H9 (cell line): ENCODE data around the gene MON1A. TPM values are rescaled to one million over a fixed set of nuclear protein-coding genes. Genes with fewer than 3 reads are reported as not detected.
A peak's percentile ranks its signal among the peaks of the same experiment; 100 is the strongest.

Source experiments
- DNase-seq: peaks from one replicate; pipeline ENCODE4 v3.0.0-alpha.2; 2017
- H2AFZ ChIP-seq: one replicate; pipeline ENCODE4 v1.6.1; 2013; ENCODE audit warnings: mild to moderate bottlenecking, low read length, control low read depth, moderate library complexity
- H2AK5ac ChIP-seq: 2 replicates; pipeline ENCODE4 v1.6.1; 2013; ENCODE audit warnings: low read length, control low read depth, mixed read lengths; ENCODE audit not compliant: insufficient read length
- H2BK120ac ChIP-seq: one replicate; pipeline ENCODE4 v1.6.1; 2013; ENCODE audit warnings: low read depth, mild to moderate bottlenecking, low read length, control low read depth, inconsistent platforms; ENCODE audit not compliant: poor library complexity, severe bottlenecking
- H2BK12ac ChIP-seq: 2 replicates; pipeline ENCODE4 v1.6.1; 2013; ENCODE audit warnings: low read length, control low read depth, mixed read lengths, low read depth; ENCODE audit not compliant: insufficient read length
- H2BK15ac ChIP-seq: 2 replicates; pipeline ENCODE4 v1.6.1; 2013; ENCODE audit warnings: low read depth, low read length, control low read depth
- H2BK20ac ChIP-seq: one replicate; pipeline ENCODE4 v1.6.1; 2013; ENCODE audit warnings: low read depth, mild to moderate bottlenecking, low read length, control low read depth, inconsistent platforms; ENCODE audit not compliant: poor library complexity, severe bottlenecking
- H2BK5ac ChIP-seq: 2 replicates; pipeline ENCODE4 v1.6.1; 2013; ENCODE audit warnings: low read length, control low read depth, mixed read lengths; ENCODE audit not compliant: insufficient read length
- H3K14ac ChIP-seq: 2 replicates; pipeline ENCODE4 v1.6.1; 2013; ENCODE audit warnings: low read length, control low read depth; ENCODE audit not compliant: insufficient read depth
- H3K18ac ChIP-seq: 2 replicates; pipeline ENCODE4 v1.6.1; 2013; ENCODE audit warnings: low read depth, mild to moderate bottlenecking, mixed read lengths, low read length, control low read depth; ENCODE audit not compliant: insufficient read length
- H3K23ac ChIP-seq: 2 replicates; pipeline ENCODE4 v1.6.1; 2013; ENCODE audit warnings: low read length, control low read depth, mixed read lengths, low read depth; ENCODE audit not compliant: insufficient read length
- H3K23me2 ChIP-seq: 2 replicates; pipeline ENCODE4 v1.6.1; 2013; ENCODE audit warnings: low read depth, mild to moderate bottlenecking, mixed read lengths, low read length, control low read depth; ENCODE audit not compliant: insufficient read length, poor library complexity, severe bottlenecking
- H3K27ac ChIP-seq: 2 replicates; pipeline ENCODE4 v1.5.1; 2013; ENCODE audit warnings: low read length, control low read depth, mixed read lengths, low read depth; ENCODE audit not compliant: insufficient read length
- H3K27me3 ChIP-seq: 2 replicates; pipeline ENCODE4 v1.6.1; 2013; ENCODE audit warnings: low read length, control low read depth, inconsistent platforms; ENCODE audit not compliant: insufficient read depth
- H3K4ac ChIP-seq: 2 replicates; pipeline ENCODE4 v1.6.1; 2013; ENCODE audit warnings: low read depth, mild to moderate bottlenecking, control low read depth, inconsistent platforms, low read length, moderate library complexity
- H3K4me1 ChIP-seq: 2 replicates; pipeline ENCODE4 v1.6.1; 2013; ENCODE audit warnings: low read length, control low read depth, inconsistent platforms; ENCODE audit not compliant: insufficient read depth
- H3K4me2 ChIP-seq: 2 replicates; pipeline ENCODE4 v1.6.1; 2013; ENCODE audit warnings: low read length, control low read depth, mixed read lengths; ENCODE audit not compliant: insufficient read length, insufficient read depth
- H3K56ac ChIP-seq: 2 replicates; pipeline ENCODE4 v1.6.1; 2013; ENCODE audit warnings: low read depth, mild to moderate bottlenecking, mixed read lengths, low read length, control low read depth; ENCODE audit not compliant: insufficient read length
- H3K79me1 ChIP-seq: 2 replicates; pipeline ENCODE4 v1.6.1; 2013; ENCODE audit warnings: low read depth, mild to moderate bottlenecking, moderate library complexity, low read length, control low read depth, inconsistent platforms; ENCODE audit not compliant: insufficient read depth, poor library complexity, severe bottlenecking
- H3K79me2 ChIP-seq: 2 replicates; pipeline ENCODE4 v1.6.1; 2013; ENCODE audit warnings: low read length, control low read depth, inconsistent platforms; ENCODE audit not compliant: insufficient read depth
- H3K9ac ChIP-seq: 2 replicates; pipeline ENCODE4 v1.6.1; 2013; ENCODE audit warnings: low read length, control low read depth, mixed read lengths; ENCODE audit not compliant: insufficient read length; ENCODE audit errors: extremely low read depth
- H3K9me3 ChIP-seq: one replicate; pipeline ENCODE4 v1.6.1; 2013; ENCODE audit warnings: low read depth, low read length, inconsistent platforms; ENCODE audit not compliant: control insufficient read depth
- H3T11ph ChIP-seq: one replicate; pipeline ENCODE4 v1.6.1; 2013; ENCODE audit warnings: mild to moderate bottlenecking, low read length, control low read depth, inconsistent platforms
- H4K20me1 ChIP-seq: one replicate; pipeline ENCODE4 v1.6.1; 2013; ENCODE audit not compliant: control insufficient read depth, insufficient read length, insufficient read depth
- H4K5ac ChIP-seq: 2 replicates; pipeline ENCODE4 v1.6.1; 2013; ENCODE audit warnings: low read depth, mild to moderate bottlenecking, mixed read lengths, low read length, control low read depth; ENCODE audit not compliant: insufficient read length
- H4K8ac ChIP-seq: replicated peaks from 2 replicates; pipeline ENCODE4 v1.6.1; 2013; ENCODE audit warnings: low read length, control low read depth, mixed read lengths, low read depth; ENCODE audit not compliant: insufficient read length
- H4K91ac ChIP-seq: 2 replicates; pipeline ENCODE4 v1.6.1; 2013; ENCODE audit warnings: low read depth, mild to moderate bottlenecking, moderate library complexity, mixed read lengths, low read length, control low read depth; ENCODE audit not compliant: insufficient read length
- H3K27ac Mint-ChIP-seq, 3 experiments: 2 replicates in 2 of 3; 3 replicates in 1 of 3; pipeline ENCODE4 v1.8.0; 2020 to 2021; ENCODE audit warnings: mixed read lengths in 3 of 3, mild to moderate bottlenecking in 1 of 3, moderate library complexity in 1 of 3
- H3K27me3 Mint-ChIP-seq: 2 replicates; pipeline ENCODE4 v1.8.0; 2021; ENCODE audit warnings: low read depth, mild to moderate bottlenecking, moderate library complexity, mixed read lengths
- H3K36me3 Mint-ChIP-seq, 3 experiments: 2 replicates in 2 of 3; 3 replicates in 1 of 3; pipeline ENCODE4 v1.8.0; 2020 to 2021; ENCODE audit warnings: low read depth in 3 of 3, mixed read lengths in 3 of 3; ENCODE audit not compliant: insufficient read depth in 1 of 3
- H3K4me1 Mint-ChIP-seq, 2 experiments: 2 replicates each; pipeline ENCODE4 v1.8.0; 2020; ENCODE audit warnings: mixed read lengths in 2 of 2
- H3K4me3 Mint-ChIP-seq, 2 experiments: 2 replicates in 1 of 2; 3 replicates in 1 of 2; pipeline ENCODE4 v1.8.0; 2020 to 2021; ENCODE audit warnings: mild to moderate bottlenecking in 2 of 2, mixed read lengths in 2 of 2, moderate library complexity in 1 of 2
- H3K9me3 Mint-ChIP-seq, 2 experiments: 2 replicates in 1 of 2; 3 replicates in 1 of 2; pipeline ENCODE4 v1.8.0; 2020; ENCODE audit warnings: mild to moderate bottlenecking in 2 of 2, mixed read lengths in 2 of 2, moderate library complexity in 1 of 2
- CTCF ChIP-seq: fragments of 200-600 bp; sonication (generic); conservative IDR thresholded peaks from 3 replicates; pipeline ENCODE4 v1.8.0; 2021; ENCODE audit warnings: antibody characterized with exemption, mild to moderate bottlenecking
- WGBS: extraction: QIAGEN DNeasy Blood & Tissue Kit; methylation state at CpG from one replicate; pipeline ENCODE4 v1.1.7; 2013; ENCODE audit warnings: missing lambda C conversion rate, low lambda C conversion rate, mixed read lengths; ENCODE audit not compliant: insufficient read length; ENCODE audit errors: extremely low coverage; 5-methylcytosine and 5-hydroxymethylcytosine counted together
- total RNA-seq: library from RNA; stranded (reverse); gene quantifications from 2 replicates; pipeline ENCODE4 v1.2.1, GENCODE V29; 2021

MON1A gene
- total RNA-seq, 1 experiment from 2014 or later, result 10.0 TPM

GRCh38 chr3:49928481-49929017 lies 1.1 kb downstream of the MON1A start:
- Histone ChIP-seq H2BK15ac (no peak overlapping the region), H3K79me2 (no peaks in the 10 kb centered on the region), H3K23me2 (peaks cover 2% of the 10 kb centered on the region), H3K56ac (no peak overlapping the region), H3K18ac (no peak overlapping the region), H3K9ac (peak overlapping the region; percentile 15), H4K20me1 (no peaks in the 10 kb centered on the region), H3K4ac (no peak overlapping the region), H3K23ac (no peak overlapping the region), H2AK5ac (no peak overlapping the region), H3K14ac (no peak overlapping the region; the same call in 1 of the 2 replicates), H3K27ac (no peak overlapping the region), H4K8ac (no peak overlapping the region), H4K91ac (no peak overlapping the region), H2BK12ac (no peak overlapping the region), H4K5ac (no peak overlapping the region), H3T11ph (no peak overlapping the region), H2AFZ (no peak overlapping the region), H3K79me1 (no peaks in the 10 kb centered on the region), H2BK120ac (no peak overlapping the region), H2BK5ac (no peak overlapping the region), H3K27me3 (no peaks in the 10 kb centered on the region), H2BK20ac (no peak overlapping the region), H3K9me3 (no peaks in the 10 kb centered on the region), H3K4me2 (peak overlapping the region; percentile 64), H3K4me1 (no peaks in the 10 kb centered on the region)
- H3K36me3 Mint-ChIP-seq, result no peaks in the 10 kb centered on the region
- H3K4me3 Mint-ChIP-seq, result peak overlapping the region; percentile 81 to 93
- H3K4me1 Mint-ChIP-seq, result peaks cover 19 to 23% of the 10 kb centered on the region in 2 experiments
- no peaks in the 10 kb centered on the region for H3K27me3 Mint-ChIP-seq
- no peak for DNase-seq
- no peak for TF ChIP-seq CTCF
- H3K9me3 Mint-ChIP-seq, result no peaks in the 10 kb centered on the region
- no CpG with 5 or more reads among the region's 5 CpGs for WGBS
- H3K27ac Mint-ChIP-seq, result no peak overlapping the region
